Measurements from ENCODE around the gene ENO3. TPM values are rescaled to one million over a fixed set of nuclear protein-coding genes. Genes with fewer than 3 reads are reported as not detected.

ENO3 gene
- total RNA-seq, 2 experiments from 2014 or later: 31.3 to 34.0 TPM

DNA sequence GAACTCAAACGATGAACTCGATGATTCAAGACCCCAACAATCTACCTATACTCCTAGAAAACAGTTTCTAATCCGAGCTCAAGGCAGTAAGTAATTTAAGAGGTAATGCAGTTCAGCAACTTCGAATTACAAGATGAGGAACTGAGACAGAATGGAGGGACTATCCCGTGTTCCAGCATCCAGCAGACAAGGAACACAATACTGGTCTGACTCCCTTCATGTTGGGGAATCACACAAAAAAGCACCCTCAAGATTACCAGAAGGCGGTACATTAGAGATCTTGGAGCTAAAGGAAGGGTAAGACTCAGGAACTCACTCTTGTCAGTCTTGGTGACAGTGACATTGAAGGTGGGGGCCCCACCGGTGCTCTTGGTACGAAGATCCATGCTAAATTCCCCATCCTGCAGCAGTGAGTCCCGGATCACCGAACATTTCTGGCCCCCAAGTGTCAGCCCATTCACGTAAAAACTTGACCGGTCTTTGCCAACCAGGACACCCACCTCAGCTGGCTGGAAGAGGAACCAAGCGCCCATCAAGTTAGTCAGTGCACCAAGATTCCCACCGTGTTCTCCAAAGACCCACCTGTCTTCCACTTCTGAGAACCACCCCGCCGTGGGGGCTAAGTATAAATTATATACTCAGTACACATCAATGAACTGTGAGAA lies 4.5 kb upstream of the ENO3 start:
- Mint-ChIP-seq H3K4me3 (peak overlapping the region; percentile 97), H3K9me3 (no peaks in the 10 kb centered on the region), H3K27me3 (no peaks in the 10 kb centered on the region), H3K36me3 (ENCODE audit: low read depth) (peaks cover 62% of the 10 kb centered on the region), H3K4me1 (ENCODE audit: low read depth) (peaks cover 52% of the 10 kb centered on the region), H3K27ac (peak overlapping the region; percentile 99)
- ChIA-PET POLR2A (interaction anchor here (1.0 to 20.8 kb wide), 9 partner anchors 7 to 84 kb away, joined by 3 to 627 read pairs (median 11); partner anchors contain the start of genes C17orf107, CAMTA2, INCA1 and KIF1C), CTCF (interaction anchor here (0.7 to 2.8 kb wide), 5 partner anchors 21 to 84 kb away, joined by 3 to 8 read pairs (median 5); partner anchors contain the start of genes CHRNE and SPAG7)
- intact Hi-C loops (cut with micrococcal nuclease): no loop called here
- TF ChIP-seq, protein P1, sequence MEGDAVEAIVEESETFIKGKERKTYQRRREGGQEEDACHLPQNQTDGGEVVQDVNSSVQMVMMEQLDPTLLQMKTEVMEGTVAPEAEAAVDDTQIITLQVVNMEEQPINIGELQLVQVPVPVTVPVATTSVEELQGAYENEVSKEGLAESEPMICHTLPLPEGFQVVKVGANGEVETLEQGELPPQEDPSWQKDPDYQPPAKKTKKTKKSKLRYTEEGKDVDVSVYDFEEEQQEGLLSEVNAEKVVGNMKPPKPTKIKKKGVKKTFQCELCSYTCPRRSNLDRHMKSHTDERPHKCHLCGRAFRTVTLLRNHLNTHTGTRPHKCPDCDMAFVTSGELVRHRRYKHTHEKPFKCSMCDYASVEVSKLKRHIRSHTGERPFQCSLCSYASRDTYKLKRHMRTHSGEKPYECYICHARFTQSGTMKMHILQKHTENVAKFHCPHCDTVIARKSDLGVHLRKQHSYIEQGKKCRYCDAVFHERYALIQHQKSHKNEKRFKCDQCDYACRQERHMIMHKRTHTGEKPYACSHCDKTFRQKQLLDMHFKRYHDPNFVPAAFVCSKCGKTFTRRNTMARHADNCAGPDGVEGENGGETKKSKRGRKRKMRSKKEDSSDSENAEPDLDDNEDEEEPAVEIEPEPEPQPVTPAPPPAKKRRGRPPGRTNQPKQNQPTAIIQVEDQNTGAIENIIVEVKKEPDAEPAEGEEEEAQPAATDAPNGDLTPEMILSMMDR (IDR thresholded peaks at IDR 0.05): no peak
- no peak for ATAC-seq
- DNase-seq: no peak

DNA sequence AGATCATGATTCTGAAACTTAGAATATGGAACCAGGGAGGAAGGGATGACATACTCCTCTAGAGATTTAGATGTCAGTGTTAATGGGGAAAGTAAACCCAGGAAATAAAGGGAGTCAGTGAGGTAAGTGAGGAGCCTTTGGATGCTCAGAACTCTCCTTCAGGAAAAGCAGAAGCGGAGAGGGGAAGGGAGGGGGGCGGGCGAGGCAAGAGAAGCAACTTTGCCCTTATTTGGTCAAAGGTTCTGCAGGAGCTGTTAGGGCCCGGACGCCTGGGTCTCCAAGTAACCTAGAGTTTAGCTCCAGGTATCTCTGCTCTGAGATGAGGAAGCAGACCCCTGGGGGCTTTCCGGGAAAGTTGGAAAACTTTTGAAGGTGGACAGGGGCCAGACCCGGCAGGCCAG lies 3.9 kb upstream of the ENO3 start:
- DNase-seq: no peak
- TF ChIP-seq, protein P1 (IDR thresholded peaks at IDR 0.05): no peak
- intact Hi-C loops (cut with micrococcal nuclease): loop anchor here (1.0 kb wide), 1 partner anchor 22 kb away; no protein-coding TSS in a partner anchor

DNA sequence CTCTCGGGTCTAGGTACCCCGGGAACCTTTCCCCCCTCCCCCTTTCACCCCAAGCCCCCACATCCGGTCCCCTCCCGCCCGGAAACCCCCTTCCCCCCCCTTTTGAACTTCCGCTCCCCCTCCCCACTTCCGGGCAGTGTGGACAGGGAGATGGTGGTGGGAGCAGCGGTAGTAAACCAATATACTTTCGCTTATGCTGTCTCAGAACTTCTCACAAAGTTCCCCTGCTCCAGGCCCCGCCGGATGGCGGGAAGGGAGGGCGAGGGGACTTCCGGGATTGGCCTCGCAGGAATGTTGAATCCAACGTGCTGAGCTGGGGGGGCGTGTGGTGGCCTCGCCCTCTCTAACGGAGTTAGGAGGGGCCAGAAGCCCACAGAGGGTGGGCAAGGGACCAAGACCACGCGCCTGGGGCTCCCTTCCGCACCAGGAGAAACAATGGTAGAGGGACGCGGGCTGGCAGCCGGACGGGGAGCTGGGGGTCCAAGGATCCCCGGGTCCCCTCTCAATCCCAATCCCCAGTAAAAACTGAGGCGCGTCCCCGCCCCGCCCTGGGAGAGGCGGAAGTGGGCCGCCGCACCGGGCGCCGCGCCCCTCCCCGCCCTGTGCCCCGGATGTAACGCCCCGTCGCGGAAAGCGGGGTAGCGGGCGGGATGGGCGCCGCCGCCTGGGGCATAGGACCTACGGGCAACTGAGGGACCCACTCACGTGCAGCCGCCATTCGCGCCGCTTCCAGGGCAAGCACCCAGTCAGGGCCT lies 3.3 kb upstream of the ENO3 start:
- Mint-ChIP-seq H3K36me3 (ENCODE audit: low read depth) (peaks cover 50% of the 10 kb centered on the region), H3K4me3 (peak overlapping the region; percentile 97), H3K9me3 (no peaks in the 10 kb centered on the region), H3K27me3 (no peaks in the 10 kb centered on the region), H3K27ac (peak overlapping the region; percentile 99), H3K4me1 (ENCODE audit: low read depth) (peaks cover 45% of the 10 kb centered on the region)
- DNase-seq (peak; percentile 80), ATAC-seq (peak; percentile 8)
- TF ChIP-seq, protein P1 (IDR thresholded peaks at IDR 0.05): no peak
- CTCF ChIA-PET: interaction anchor here (2.2 to 2.8 kb wide), 2 partner anchors 20 to 22 kb away, joined by 8 read pairs; partner anchors contain the start of gene SPAG7
- intact Hi-C loops (cut with micrococcal nuclease): loop anchor here (1.0 kb wide), 1 partner anchor 22 kb away; no protein-coding TSS in a partner anchor
- POLR2A ChIA-PET: interaction anchor here (0.6 to 20.8 kb wide), 15 partner anchors 8 to 705 kb away, joined by 3 to 627 read pairs (median 6); partner anchors contain the start of genes C17orf107, CAMTA2, CHRNE and INCA1

More for the DNA sequence above, 3.9 kb upstream of the ENO3 start:
- Mint-ChIP-seq H3K27ac (peak overlapping the region; percentile 99), H3K9me3 (no peaks in the 10 kb centered on the region), H3K4me3 (peak overlapping the region; percentile 97), H3K4me1 (ENCODE audit: low read depth) (peaks cover 51% of the 10 kb centered on the region), H3K27me3 (no peaks in the 10 kb centered on the region), H3K36me3 (ENCODE audit: low read depth) (peaks cover 56% of the 10 kb centered on the region)
- no peak for ATAC-seq
- ChIA-PET CTCF (interaction anchor here (1.4 to 2.8 kb wide), 4 partner anchors 20 to 44 kb away, joined by 3 to 8 read pairs (median 6); partner anchors contain the start of genes CHRNE and SPAG7), POLR2A (interaction anchor here (1.1 to 20.8 kb wide), 10 partner anchors 8 to 83 kb away, joined by 4 to 627 read pairs (median 10); partner anchors contain the start of genes C17orf107, CAMTA2, CHRNE and INCA1)

DNA sequence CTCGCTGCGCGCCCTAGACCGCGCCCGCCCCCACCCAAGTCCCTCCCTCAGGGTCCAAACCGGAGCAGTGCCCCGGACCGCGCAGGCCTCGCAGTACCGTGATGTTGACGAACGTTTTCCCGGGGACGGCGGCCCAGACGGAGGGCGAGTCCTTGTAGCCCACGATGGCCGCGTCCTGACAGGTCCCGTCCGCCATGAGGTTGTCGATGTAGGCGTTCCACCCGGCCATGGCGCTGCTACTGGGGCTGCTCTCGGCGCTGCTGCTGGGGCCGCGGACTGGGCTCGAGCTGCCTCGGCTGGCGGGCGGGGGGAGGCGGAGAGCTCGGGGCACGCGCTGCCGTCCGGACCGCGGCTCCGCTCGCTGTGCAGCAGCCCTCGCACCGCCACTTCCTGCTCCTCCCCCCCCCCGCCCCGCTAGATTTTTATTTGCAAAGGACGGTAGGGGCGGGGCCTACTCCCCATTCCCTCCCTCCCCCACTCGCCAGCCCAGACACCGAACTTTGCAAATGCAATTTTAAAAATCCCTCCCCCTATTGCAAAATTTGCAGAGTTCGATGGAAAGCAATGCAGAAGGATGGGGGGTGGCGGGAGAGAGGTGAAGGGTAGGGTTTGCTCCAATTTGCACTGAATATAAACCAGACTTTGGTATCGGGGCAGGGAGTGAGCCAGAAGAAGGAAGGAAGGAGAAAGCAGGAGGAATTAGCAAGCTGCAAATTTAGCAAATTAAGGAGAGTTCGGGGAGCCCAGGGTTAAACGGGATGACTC lies 2.6 kb upstream of the ENO3 start, which contains the start of gene PFN1:
Gene PFN1, minus strand, starts transcription at position 365 of the 765 bp plus-strand sequence. Its CDS starts 136 bp downstream, at position 229.
- peak within 1 kb of the TSS; percentile 97 for H3K4me3 Mint-ChIP-seq
- TF ChIP-seq, protein P1 (IDR thresholded peaks at IDR 0.05): no peak
- H3K9me3 Mint-ChIP-seq: no peaks in the 10 kb centered on the region
- peak within 1 kb of the TSS; percentile 99 for H3K27ac Mint-ChIP-seq
- CTCF ChIA-PET: interaction anchor here (1.4 to 2.8 kb wide), 2 partner anchors 8 to 21 kb away, joined by 3 to 8 read pairs; partner anchors contain the start of genes RNF167 and SLC25A11
- intact Hi-C loops (cut with micrococcal nuclease): no loop called here
- DNase-seq (peak; percentile 96), ATAC-seq (peak; percentile 50)
- POLR2A ChIA-PET: interaction anchor here (0.6 to 20.8 kb wide), 18 partner anchors 9 to 706 kb away, joined by 3 to 627 read pairs (median 4); partner anchors contain the start of genes C17orf107, CAMTA2, CHRNE and KIF1C
- peaks cover 37% of the 10 kb centered on the region for H3K4me1 Mint-ChIP-seq (ENCODE audit: low read depth)
- no peaks in the 10 kb centered on the region for H3K27me3 Mint-ChIP-seq
- H3K36me3 Mint-ChIP-seq (ENCODE audit: low read depth): peaks cover 45% of the 10 kb centered on the region
